ENCODE data around the gene RNF150.
A peak's percentile ranks its signal among the peaks of the same experiment; 100 is the strongest.

Gene RNF150

DNA sequence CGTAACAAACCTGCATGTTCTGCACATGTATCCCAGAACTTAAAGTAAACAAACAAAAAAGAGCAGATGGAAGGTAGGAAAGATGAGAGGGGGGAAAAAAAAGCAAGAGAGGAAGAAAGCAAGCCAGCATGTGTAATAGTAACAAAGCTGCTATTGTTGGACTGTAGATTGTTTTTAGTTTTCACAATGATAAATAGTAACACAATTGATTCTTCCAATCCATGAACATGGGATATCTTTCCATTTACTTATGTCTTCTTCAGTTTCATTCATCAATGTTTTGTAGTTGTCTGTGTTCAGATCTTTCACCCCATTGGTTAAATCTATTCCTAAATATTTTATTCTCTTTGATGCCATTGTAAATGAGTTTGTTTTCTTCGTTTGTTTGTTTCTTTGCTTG lies 292.1 kb downstream of the RNF150 start:
- TF ChIP-seq, protein P1, sequence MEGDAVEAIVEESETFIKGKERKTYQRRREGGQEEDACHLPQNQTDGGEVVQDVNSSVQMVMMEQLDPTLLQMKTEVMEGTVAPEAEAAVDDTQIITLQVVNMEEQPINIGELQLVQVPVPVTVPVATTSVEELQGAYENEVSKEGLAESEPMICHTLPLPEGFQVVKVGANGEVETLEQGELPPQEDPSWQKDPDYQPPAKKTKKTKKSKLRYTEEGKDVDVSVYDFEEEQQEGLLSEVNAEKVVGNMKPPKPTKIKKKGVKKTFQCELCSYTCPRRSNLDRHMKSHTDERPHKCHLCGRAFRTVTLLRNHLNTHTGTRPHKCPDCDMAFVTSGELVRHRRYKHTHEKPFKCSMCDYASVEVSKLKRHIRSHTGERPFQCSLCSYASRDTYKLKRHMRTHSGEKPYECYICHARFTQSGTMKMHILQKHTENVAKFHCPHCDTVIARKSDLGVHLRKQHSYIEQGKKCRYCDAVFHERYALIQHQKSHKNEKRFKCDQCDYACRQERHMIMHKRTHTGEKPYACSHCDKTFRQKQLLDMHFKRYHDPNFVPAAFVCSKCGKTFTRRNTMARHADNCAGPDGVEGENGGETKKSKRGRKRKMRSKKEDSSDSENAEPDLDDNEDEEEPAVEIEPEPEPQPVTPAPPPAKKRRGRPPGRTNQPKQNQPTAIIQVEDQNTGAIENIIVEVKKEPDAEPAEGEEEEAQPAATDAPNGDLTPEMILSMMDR (IDR thresholded peaks at IDR 0.05; ENCODE audit: insufficient read depth, low read length, missing control alignments), result no peak
- CTCF ChIA-PET, result interaction anchor here (0.9 kb wide), 1 partner anchor 511 kb away, joined by 3 read pairs; no protein-coding TSS in a partner anchor
- no peak overlapping the region for H3K4me3 ChIP-seq (ENCODE audit: low read depth, low read length)
- DNase-seq (ENCODE audit: low read depth, low spot score), result no peak
- POLR2A ChIA-PET, result no interaction called here

DNA sequence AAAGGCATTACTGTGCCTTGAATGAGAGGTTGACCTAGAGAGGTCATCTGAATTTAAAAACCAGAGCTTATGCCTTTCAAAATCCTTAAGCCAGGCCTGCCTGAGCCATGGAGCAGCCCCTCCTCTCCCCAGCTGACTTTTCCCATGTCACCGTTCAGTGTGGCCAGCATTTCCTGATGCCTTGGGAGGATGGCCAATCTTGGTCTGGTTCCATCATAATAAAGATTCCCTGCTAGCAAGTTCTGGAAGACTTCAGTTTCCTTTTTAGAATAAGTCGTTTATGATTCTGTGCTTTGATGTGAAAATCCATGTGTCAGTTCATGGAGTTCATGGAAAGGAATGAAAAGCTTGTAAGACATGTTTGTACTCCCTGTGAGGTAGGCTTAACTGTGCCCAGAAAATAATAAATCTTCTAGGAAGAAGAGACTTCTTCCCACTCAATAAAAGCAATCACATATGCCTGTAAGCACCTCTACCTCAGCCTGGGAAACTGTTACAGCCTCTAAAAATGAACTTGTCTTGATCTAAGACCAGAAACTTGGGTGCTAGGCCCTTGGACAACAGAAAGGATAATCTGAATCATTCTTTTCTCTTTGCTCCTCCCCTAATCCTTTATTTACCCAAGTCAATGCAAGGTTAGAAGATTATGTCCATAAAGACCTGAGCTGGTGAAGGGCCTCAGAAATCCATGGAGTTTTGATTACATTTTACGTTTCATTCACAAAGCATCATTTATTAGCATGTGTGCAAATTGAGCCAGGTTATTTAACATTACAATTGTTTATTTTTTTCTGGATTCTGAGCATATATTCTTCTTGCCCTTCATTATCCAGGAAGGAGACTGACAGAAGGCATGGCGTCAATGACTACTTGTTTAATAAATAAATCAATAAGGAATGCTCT lies 293.1 kb downstream of the RNF150 start:
- ChIA-PET POLR2A (no interaction called here), CTCF (interaction anchor here (0.9 to 1.6 kb wide), 5 partner anchors 10 to 510 kb away, joined by 3 to 5 read pairs (median 3); no protein-coding TSS in a partner anchor)
- peak; percentile 10 for DNase-seq (ENCODE audit: low read depth, low spot score)
- TF ChIP-seq, protein P1 (IDR thresholded peaks at IDR 0.05; ENCODE audit: insufficient read depth, low read length, missing control alignments), result no peak
- H3K4me3 ChIP-seq (ENCODE audit: low read depth, low read length), result no peak overlapping the region

DNA sequence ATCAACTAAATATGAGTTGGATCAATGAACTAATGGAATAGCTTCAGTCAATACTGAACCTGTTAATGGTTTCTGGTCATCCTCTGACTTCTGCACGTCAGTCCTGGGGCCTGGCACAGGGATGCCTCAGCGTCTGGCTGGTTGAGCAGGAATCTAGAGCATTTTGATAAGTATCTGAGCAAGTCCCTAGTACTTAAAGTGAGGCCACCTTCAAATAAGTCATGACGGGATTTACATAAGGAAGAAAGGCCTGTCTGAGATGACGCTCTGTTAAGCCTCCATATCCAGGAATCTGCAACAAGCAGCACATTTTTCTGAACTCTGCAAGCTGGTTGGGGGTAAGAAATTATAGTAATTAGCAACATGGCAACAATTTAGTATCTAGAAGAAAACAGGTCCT lies 293.9 kb downstream of the RNF150 start:
- no peak overlapping the region for H3K4me3 ChIP-seq (ENCODE audit: low read depth, low read length)
- TF ChIP-seq, protein P1 (IDR thresholded peaks at IDR 0.05; ENCODE audit: insufficient read depth, low read length, missing control alignments), result no peak
- CTCF ChIA-PET, result interaction anchor here (1.2 to 1.6 kb wide), 4 partner anchors 11 to 242 kb away, joined by 3 to 5 read pairs (median 4); no protein-coding TSS in a partner anchor
- no peak for DNase-seq (ENCODE audit: low read depth, low spot score)
- POLR2A ChIA-PET, result no interaction called here

DNA sequence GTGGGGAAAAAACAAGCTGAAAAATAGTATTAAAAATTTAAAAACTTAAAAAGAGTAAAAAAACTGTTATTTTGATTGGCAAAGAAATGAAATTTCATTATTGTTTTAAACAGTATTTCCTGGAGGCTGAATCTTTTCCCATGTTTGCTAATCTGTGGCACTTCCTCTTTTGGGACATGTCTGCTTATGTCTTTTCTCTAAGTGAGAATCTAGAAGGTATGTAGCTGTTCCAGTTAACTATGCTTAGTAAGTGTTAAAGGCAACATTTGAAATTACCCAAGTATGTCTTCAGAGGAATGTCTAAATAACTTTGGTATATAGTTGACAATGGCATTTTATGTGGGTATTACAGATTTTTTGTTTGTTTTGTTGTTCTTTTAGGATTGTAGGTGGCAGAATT lies 295.5 kb downstream of the RNF150 start:
- ChIA-PET POLR2A (no interaction called here), CTCF (interaction anchor here (0.8 to 2.0 kb wide), 2 partner anchors 13 to 15 kb away, joined by 3 to 7 read pairs; no protein-coding TSS in a partner anchor)
- TF ChIP-seq, protein P1 (IDR thresholded peaks at IDR 0.05; ENCODE audit: insufficient read depth, low read length, missing control alignments), result no peak
- DNase-seq (ENCODE audit: low read depth, low spot score), result no peak
- no peak overlapping the region for H3K4me3 ChIP-seq (ENCODE audit: low read depth, low read length)

DNA sequence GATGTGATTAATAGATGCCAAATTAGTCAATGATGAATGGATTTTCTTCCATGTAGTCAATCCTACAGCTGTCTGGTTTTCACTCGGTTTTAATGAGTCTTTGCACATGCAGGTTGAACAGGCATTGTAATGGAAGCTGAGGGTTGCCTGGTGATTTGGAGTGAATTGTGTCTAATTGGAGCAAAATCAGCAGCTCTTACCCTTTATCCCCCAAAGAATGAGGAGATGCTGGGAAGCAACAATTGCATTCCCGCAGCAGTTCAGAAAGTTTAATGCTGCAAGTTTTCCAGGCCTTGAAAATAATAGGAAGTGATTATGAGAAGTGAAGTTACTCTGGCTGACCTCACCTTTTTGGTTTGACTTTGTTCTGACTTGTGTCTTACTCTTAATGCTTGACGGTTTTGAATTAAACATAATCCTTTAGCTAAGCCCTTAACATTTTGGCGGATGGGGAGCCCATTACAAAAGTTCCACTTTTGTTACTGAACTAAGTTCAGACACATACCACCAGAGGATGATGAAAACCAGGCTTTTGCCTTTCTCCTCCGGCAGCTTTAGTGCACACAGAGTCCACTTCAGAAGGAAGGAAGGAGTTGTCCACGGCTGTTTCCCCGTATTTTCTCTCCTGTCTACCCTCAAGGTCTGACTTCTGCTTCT lies 298.3 kb downstream of the RNF150 start:
- ChIA-PET CTCF (no interaction called here), POLR2A (no interaction called here)
- H3K4me3 ChIP-seq (ENCODE audit: low read depth, low read length), result no peak overlapping the region
- no peak for DNase-seq (ENCODE audit: low read depth, low spot score)
- TF ChIP-seq, protein P1 (IDR thresholded peaks at IDR 0.05; ENCODE audit: insufficient read depth, low read length, missing control alignments), result no peak

DNA sequence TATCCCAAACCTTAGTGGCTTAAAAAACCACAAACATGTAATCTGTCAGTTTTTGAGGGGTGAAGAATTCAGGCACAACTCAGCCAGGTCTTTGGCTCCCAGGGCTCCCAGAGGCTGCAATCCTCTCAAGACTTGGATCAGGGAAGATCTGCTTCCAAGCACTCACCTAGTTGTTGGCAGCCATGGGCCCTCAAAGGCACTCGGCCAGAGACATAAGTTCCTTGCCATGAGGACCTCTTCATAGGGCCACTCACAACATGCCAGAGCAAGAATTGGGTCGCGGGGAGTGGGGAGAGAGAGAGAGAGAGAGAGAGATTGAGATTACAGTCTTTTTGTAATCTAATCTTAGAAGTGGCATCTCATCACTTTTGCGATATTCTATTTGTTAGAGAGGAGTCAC lies 300.0 kb downstream of the RNF150 start:
- DNase-seq (ENCODE audit: low read depth, low spot score), result no peak
- CTCF ChIA-PET, result no interaction called here
- POLR2A ChIA-PET, result no interaction called here
- TF ChIP-seq, protein P1 (IDR thresholded peaks at IDR 0.05; ENCODE audit: insufficient read depth, low read length, missing control alignments), result no peak
- no peak overlapping the region for H3K4me3 ChIP-seq (ENCODE audit: low read depth, low read length)

Data from AG04449 (cell line).